ENCODE results near the gene TSC2. TPM values are rescaled to one million over a fixed set of nuclear protein-coding genes. Genes with fewer than 3 reads are reported as not detected.
A peak's percentile ranks its signal among the peaks of the same experiment; 100 is the strongest.

The TSC2 gene
- total and polyA plus RNA-seq, 2 experiments from 2014 or later = 41.8 to 78.7 TPM

GRCh38 chr16:2007081-2007836, 40.5 kb upstream of the TSC2 start:
- no peak for TF ChIP-seq EZH2 (IDR thresholded peaks at IDR 0.05; ENCODE audit: borderline replicate concordance)
- no peak for TF ChIP-seq CTCF (IDR thresholded peaks at IDR 0.05; ENCODE audit: poor library complexity)
- TF ChIP-seq EZH2phosphoT487 (IDR thresholded peaks at IDR 0.05; ENCODE audit: low read depth, severe bottlenecking, unreplicated experiment) = no peak
- peak overlapping the region; percentile 86 for H3K4me2 ChIP-seq
- no peaks in the 10 kb centered on the region for H3K36me3 ChIP-seq (replicated peaks; ENCODE audit: insufficient read depth, low read depth)
- H3K4me3 ChIP-seq = no peak overlapping the region
- DNase-seq (ENCODE audit: low spot score) = no peak
- H3K27ac ChIP-seq = peak overlapping the region; percentile 99
- H3K4me1 ChIP-seq (ENCODE audit: insufficient read depth) = peaks cover 30% of the 10 kb centered on the region
- H2AFZ ChIP-seq = no peak overlapping the region
- no peaks in the 10 kb centered on the region for H3K9me3 ChIP-seq (ENCODE audit: low read depth)
- H3K79me2 ChIP-seq = peaks cover 66% of the 10 kb centered on the region
- H3K27me3 ChIP-seq = no peaks in the 10 kb centered on the region
- WGBS (ENCODE audit: low lambda C conversion rate, missing lambda C conversion rate) = 90% methylated on average over 12 of the region's 16 CpGs
- no peaks in the 10 kb centered on the region for H3K9me2 ChIP-seq (replicated peaks; ENCODE audit: insufficient read depth)
- peaks cover 61% of the 10 kb centered on the region for H4K20me1 ChIP-seq (ENCODE audit: insufficient read depth, poor library complexity, severe bottlenecking)

GRCh38 chr16:2008009-2008526, 39.7 kb upstream of the TSC2 start:
- Histone ChIP-seq H4K20me1 (ENCODE audit: insufficient read depth, poor library complexity, severe bottlenecking) (peaks cover 57% of the 10 kb centered on the region), H3K4me1 (ENCODE audit: insufficient read depth) (peaks cover 30% of the 10 kb centered on the region)
- DNase-seq (ENCODE audit: low spot score) = no peak

GRCh38 chr16:2008631-2009163, 39.1 kb upstream of the TSC2 start:
- 8% methylated on average over 21 of the region's 23 CpGs for WGBS (ENCODE audit: low lambda C conversion rate, missing lambda C conversion rate)
- Histone ChIP-seq H3K4me3 (peak overlapping the region; percentile 93), H3K27me3 (no peaks in the 10 kb centered on the region), H2AFZ (no peak overlapping the region), H3K36me3 (replicated peaks; ENCODE audit: insufficient read depth, low read depth) (no peaks in the 10 kb centered on the region), H3K79me2 (peaks cover 60% of the 10 kb centered on the region), H3K9me2 (replicated peaks; ENCODE audit: insufficient read depth) (no peaks in the 10 kb centered on the region), H3K9me3 (ENCODE audit: low read depth) (no peaks in the 10 kb centered on the region), H3K27ac (peak overlapping the region; percentile 99), H3K4me2 (peak overlapping the region; percentile 86), H3K4me1 (ENCODE audit: insufficient read depth) (peaks cover 30% of the 10 kb centered on the region), H4K20me1 (ENCODE audit: insufficient read depth, poor library complexity, severe bottlenecking) (peaks cover 51% of the 10 kb centered on the region)
- DNase-seq (ENCODE audit: low spot score) = no peak
- TF ChIP-seq EZH2phosphoT487 (IDR thresholded peaks at IDR 0.05; ENCODE audit: low read depth, severe bottlenecking, unreplicated experiment) (no peak), EZH2 (IDR thresholded peaks at IDR 0.05; ENCODE audit: borderline replicate concordance) (no peak), CTCF (IDR thresholded peaks at IDR 0.05; ENCODE audit: poor library complexity) (no peak)

More at GRCh38 chr16:2008009-2008526, 39.7 kb upstream of the TSC2 start:
- Histone ChIP-seq H3K4me2 (peak overlapping the region; percentile 86), H3K9me3 (ENCODE audit: low read depth) (no peaks in the 10 kb centered on the region), H3K4me3 (peak overlapping the region; percentile 93), H3K9me2 (replicated peaks; ENCODE audit: insufficient read depth) (no peaks in the 10 kb centered on the region), H3K36me3 (replicated peaks; ENCODE audit: insufficient read depth, low read depth) (no peaks in the 10 kb centered on the region), H3K27ac (peak overlapping the region; percentile 99), H2AFZ (no peak overlapping the region), H3K79me2 (peaks cover 66% of the 10 kb centered on the region), H3K27me3 (no peaks in the 10 kb centered on the region)
- TF ChIP-seq EZH2 (IDR thresholded peaks at IDR 0.05; ENCODE audit: borderline replicate concordance) (no peak), CTCF (IDR thresholded peaks at IDR 0.05; ENCODE audit: poor library complexity) (no peak), EZH2phosphoT487 (IDR thresholded peaks at IDR 0.05; ENCODE audit: low read depth, severe bottlenecking, unreplicated experiment) (no peak)
- 83% methylated on average over 15 of the region's 15 CpGs for WGBS (ENCODE audit: low lambda C conversion rate, missing lambda C conversion rate)

All from hepatocyte (in vitro differentiated cells).